ENCODE measurements around the gene SURF4.
"Not testable (repeated sequence)": the region's sequence is repeated elsewhere in the genome, so short reads cannot be mapped to it uniquely, and the experiment has no call there.

- TF ChIP-seq CTCF (IDR thresholded peaks at IDR 0.05; ENCODE audit: insufficient read depth, low read length); POLR2AphosphoS5 (IDR thresholded peaks at IDR 0.05; ENCODE audit: low read depth); REST (IDR thresholded peaks at IDR 0.05; ENCODE audit: insufficient replicate concordance, low read depth); GABPA (IDR thresholded peaks at IDR 0.05; ENCODE audit: low read depth): not testable (repeated sequence)
Measured at GRCh38 chr9:133334888-133335287, 41.0 kb downstream of the SURF4 start.

All from HL-60 (cell line).